ENCODE measurements around the gene ZNF248. TPM values are rescaled to one million over a fixed set of nuclear protein-coding genes. Genes with fewer than 3 reads are reported as not detected.
"Not testable (repeated sequence)": the region's sequence is repeated elsewhere in the genome, so short reads cannot be mapped to it uniquely, and the experiment has no call there.

The ZNF248 gene
- 10.8 TPM for total RNA-seq
- long read RNA-seq, full-length matches to known transcripts = 9 of 13 reads
- long read RNA-seq, partial matches to known transcripts = 1 of 13 reads
- long read RNA-seq, other reads (novel, unspliced or antisense) = 3 of 13 reads

GRCh38 chr10:37857287-37858211 is at the start of gene ZNF248:
TSS of gene ZNF248 (minus strand) at chr10:37857610. CDS start at chr10:37856310, 1,300 bp downstream.
- peak; percentile 98 for DNase-seq (ENCODE audit: low spot score)
- intact Hi-C loops (cut with DNase I) = loop anchor here (1.0 to 2.0 kb wide), 3 partner anchors 119 to 237 kb away; partner anchors contain the start of genes ZNF25, ZNF33A and ZNF37A

- intact Hi-C loops (cut with DNase I) = no loop called here
- no peak for DNase-seq (ENCODE audit: low spot score)
Measured at GRCh38 chr10:37906382-37906781, 49.0 kb upstream of the ZNF248 start.

GRCh38 chr10:37896436-37896835 is 39.0 kb upstream of the ZNF248 start:
- no peak for DNase-seq (ENCODE audit: low spot score)
- intact Hi-C loops (cut with DNase I) = no loop called here

- no peak for DNase-seq (ENCODE audit: low spot score)
- intact Hi-C loops (cut with DNase I) = no loop called here
Measured at GRCh38 chr10:37895674-37896073, 38.3 kb upstream of the ZNF248 start.

GRCh38 chr10:37885850-37886249 is 28.4 kb upstream of the ZNF248 start:
- intact Hi-C loops (cut with DNase I) = no loop called here
- DNase-seq (ENCODE audit: low spot score) = no peak

GRCh38 chr10:37872955-37873354 is 15.5 kb upstream of the ZNF248 start:
- intact Hi-C loops (cut with DNase I) = no loop called here

GRCh38 chr10:37872283-37872682 is 14.9 kb upstream of the ZNF248 start:
- intact Hi-C loops (cut with DNase I) = no loop called here
- DNase-seq (ENCODE audit: low spot score) = no peak

More at GRCh38 chr10:37872955-37873354, 15.5 kb upstream of the ZNF248 start:
- DNase-seq (ENCODE audit: low spot score) = no peak

- no peak for DNase-seq (ENCODE audit: low spot score)
- intact Hi-C loops (cut with DNase I) = no loop called here
Measured at GRCh38 chr10:37871568-37872251, 14.3 kb upstream of the ZNF248 start.

- no peak for DNase-seq (ENCODE audit: low spot score)
- intact Hi-C loops (cut with DNase I) = no loop called here
Measured at GRCh38 chr10:37871143-37871542, 13.7 kb upstream of the ZNF248 start.

DNA sequence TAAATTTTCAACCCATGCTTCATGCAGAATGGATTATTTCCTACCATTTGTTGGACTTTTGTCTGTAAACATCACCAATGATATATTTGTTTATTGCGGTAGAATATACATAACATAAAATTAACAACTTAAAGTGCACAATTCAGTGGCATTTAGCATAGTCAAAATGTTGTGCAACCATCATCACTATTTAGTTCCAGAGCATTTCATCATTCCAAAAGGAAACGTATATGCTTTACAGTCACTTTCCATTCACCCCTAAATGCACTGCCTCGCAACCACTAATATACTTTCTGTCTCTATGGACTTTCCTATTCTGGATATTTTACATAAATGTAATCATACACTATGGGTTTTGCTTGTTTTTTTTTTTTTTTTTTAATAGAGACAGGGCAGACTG is 11.4 kb upstream of the ZNF248 start:
- DNase-seq (ENCODE audit: low spot score) = no peak
- intact Hi-C loops (cut with DNase I) = no loop called here

GRCh38 chr10:37865957-37866803 is 8.8 kb upstream of the ZNF248 start:
- no peak for DNase-seq (ENCODE audit: low spot score)
- intact Hi-C loops (cut with DNase I) = no loop called here

DNA sequence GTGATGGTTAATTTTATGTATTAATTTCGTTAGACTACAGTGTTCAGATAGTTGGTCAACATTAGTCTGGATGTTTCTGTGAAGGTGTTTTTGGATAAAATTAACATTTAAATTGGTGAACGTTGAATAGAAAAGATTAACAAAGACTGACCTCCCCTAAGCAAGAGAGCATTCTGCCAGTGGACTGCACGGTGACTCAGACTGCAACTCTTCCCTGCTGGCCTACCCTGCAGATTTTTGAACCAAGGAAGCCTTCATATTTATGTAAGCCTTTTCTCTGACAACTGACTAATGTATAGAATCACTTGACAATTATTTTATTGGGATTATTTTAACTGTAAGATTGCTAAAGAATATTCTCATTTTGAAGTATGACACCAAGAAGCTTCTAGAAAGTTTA is 7.9 kb upstream of the ZNF248 start:
- no peak for DNase-seq (ENCODE audit: low spot score)
- intact Hi-C loops (cut with DNase I) = no loop called here

GRCh38 chr10:37860494-37861190 is 3.2 kb upstream of the ZNF248 start:
- DNase-seq (ENCODE audit: low spot score) = no peak
- intact Hi-C loops (cut with DNase I) = no loop called here

DNA sequence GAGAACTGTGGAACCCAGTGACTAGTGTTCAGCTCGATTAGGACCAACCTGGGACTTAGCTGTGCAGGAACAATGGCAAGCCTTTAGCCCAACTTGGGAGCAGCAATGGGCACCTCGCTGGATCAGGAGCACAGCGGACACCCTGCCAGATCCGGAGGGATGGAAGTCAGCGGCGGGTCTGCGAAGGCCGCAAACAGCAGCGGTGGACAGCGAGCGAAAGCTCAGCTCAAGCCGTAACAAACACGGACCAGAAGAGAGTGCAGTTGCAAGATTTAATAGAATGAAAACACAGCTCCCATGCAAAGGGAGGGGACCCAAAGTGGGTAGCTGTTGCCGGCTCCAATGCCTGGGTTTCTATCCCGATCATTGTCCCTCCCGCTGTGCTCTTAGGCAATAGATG is 1.9 kb upstream of the ZNF248 start:
- DNase-seq (ENCODE audit: low spot score); intact Hi-C loops (cut with DNase I): not testable (repeated sequence)

GRCh38 chr10:37856881-37857286 is 526 bp downstream of the ZNF248 start:
- intact Hi-C loops (cut with DNase I) = loop anchor here (1.0 to 2.0 kb wide), 2 partner anchors 154 to 237 kb away; partner anchors contain the start of genes ZNF33A and ZNF37A
- DNase-seq (ENCODE audit: low spot score) = no peak

GRCh38 chr10:37855636-37856035 is 1.8 kb downstream of the ZNF248 start:
- intact Hi-C loops (cut with DNase I) = loop anchor here (2.0 kb wide), 1 partner anchor 155 kb away; the partner anchor contains the start of gene ZNF33A
- DNase-seq (ENCODE audit: low spot score) = no peak

DNA sequence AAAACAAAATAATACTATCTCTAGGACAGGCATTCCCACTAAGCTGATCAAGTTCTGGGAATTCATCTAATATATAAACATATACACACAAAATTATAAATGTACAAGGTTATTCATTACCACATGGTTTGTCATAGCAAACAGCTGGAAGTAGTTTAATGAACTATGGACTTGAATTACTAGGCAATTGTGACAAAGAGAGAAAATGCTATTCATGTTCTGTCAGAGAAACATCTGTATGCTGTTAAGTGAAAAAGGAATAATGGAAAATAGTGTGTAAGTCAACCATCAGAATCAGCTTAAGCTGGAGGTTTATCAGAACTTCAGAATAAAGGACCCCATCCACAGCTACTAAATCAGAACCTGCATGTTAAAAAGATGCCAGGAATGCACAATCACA is 2.8 kb downstream of the ZNF248 start:
- DNase-seq (ENCODE audit: low spot score) = no peak
- intact Hi-C loops (cut with DNase I) = no loop called here

GRCh38 chr10:37844644-37845043 is 12.8 kb downstream of the ZNF248 start:
- DNase-seq (ENCODE audit: low spot score) = no peak
- intact Hi-C loops (cut with DNase I) = no loop called here

DNA sequence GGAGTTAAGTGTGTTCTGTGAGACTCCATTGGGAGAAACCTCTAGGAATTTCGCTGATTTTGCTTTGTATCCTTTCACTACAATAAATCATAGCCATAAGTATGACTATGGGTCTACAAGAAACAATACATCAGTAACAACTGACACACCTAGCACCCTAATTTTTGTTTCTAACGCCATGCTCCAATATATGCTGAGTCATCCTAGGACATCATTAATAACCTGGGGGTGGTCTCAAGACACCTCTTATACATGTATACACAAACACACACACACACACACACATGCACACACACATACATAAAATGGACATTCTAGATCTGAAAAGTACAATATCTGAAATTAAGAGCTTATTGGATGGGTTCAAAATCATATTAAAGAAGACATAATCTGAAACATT is 18.2 kb downstream of the ZNF248 start:
- DNase-seq (ENCODE audit: low spot score) = no peak
- intact Hi-C loops (cut with DNase I) = no loop called here
